GM21515 (cell line): ENCODE results near the gene PTGDR2.

ENCODE experiments used
- ATAC-seq: cut with Tn5 transposase; IDR thresholded peaks from one replicate; pipeline ENCODE4 v1.9.1; 2021; ENCODE audit not compliant: unreplicated experiment

Gene PTGDR2

DNA sequence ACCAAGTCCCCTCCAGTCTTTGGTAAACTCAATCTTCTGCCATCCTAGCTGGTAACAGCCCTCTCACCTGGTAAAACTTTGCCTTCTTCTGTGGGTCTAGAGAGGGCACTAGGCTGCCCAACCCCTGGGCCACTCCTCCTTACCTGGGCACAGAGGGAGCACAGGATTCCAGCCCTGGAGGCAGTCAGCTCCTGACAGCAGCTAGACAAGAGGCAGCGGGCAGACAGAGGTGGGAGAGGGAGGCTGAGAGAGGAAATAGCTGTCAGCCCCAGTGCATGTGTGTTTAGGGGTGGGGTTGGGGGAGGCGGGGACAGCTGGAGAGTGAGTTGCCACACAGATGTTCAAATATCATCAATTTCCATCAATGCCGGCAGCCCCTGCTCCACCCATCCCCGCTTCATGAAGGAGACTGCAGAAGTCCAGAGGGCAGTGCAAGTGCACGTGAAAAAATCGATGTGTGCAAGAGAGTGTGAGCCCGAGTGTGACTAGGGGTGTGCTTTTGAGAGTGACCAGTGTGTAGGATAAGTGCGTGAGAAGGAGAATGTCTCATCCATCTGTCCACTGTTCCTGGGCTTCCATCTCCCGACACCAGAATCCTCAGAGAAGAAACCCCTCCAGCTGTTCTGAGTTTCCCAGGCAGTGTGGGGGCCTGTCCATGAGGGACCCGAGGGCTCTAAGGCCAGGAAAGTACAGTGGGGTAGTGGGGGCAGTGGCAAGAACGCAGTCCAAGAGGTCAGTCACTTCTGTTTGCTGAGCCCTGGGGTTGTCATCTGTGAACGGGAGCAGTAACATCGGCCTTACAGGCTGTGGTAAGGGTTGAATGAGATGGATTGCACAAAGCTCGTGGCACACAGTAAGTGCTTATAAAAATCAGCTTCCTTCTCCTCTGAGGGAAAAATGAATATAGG, at the start of gene PTGDR2:
PTGDR2 (minus strand) TSS at position 225 of the 908 bp plus-strand sequence. CDS start 2,228 bp downstream, outside the sequence.
- ATAC-seq, result no peak

DNA sequence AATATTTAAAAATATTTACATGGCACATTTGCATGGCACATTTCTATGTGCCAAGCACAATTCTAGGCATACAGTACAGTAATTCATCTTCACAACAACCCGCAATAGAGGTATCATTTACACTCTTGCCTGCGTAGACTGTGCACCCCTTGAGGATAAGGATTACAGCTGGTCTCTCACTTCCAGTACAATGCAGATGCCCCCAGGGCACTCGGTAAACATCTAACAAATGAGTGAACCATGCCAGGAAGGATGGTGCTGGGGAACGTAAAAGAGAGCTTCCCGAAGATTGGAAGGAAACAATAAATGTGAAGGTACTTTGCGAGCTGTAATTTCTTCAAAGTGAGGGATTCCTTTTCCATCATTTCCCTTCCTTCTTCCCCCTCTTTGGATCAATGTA, 49.3 kb upstream of the PTGDR2 start:
- ATAC-seq, result no peak

DNA sequence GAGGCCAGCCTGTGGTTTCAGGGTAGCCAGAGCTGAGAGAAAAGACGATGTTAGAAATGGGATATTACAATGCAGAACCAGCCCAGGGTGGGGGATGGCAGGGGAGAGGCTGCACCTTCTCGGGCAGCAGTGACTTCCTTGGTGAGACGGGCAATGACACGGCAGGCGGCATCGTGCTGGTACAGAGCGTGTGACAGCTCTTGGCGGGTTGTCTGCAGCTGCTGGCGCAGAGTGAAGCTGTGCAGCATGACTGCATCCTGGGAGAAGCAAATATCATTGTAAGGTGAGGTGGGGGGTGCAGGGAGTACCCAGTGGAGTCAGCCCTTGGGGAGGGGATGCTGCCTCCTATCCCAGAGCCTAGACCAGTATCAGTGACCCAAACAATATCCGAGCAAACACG, 46.9 kb upstream of the PTGDR2 start:
- ATAC-seq, result no peak

DNA sequence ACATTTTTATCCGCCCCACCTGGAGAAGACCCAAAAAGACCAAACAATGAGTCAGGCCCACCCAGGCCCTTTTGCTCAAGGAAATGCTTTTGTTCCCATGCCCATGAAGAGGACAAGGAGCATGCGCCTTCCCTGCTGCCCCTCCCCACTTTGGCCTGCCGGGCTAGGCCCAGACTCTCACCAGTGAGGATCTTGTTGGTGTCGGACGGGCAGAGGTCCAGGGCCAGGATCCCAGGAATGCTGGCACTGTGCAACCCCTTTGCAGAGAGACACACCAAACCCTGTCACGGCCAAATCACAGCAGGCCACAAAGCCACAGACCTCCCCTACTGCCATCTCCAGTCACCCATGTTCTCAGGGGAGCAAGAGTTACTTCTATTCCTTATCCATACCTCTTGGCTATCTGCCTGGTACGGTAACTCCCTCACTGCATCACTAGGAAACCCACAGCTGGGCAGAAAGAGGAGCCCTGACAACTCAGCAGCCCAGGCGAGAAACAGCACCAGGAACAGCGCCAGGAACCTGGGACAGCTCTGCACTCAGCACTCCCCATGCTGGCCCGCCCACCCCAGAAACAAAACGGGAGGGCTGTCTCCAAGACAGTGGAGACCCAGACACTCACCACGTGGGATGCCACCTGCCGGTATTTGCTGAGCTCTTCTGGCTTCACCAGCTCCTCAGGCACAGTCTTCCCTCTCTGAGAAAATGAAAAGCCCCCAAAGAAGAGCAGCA, 45.1 kb upstream of the PTGDR2 start:
- no peak for ATAC-seq

DNA sequence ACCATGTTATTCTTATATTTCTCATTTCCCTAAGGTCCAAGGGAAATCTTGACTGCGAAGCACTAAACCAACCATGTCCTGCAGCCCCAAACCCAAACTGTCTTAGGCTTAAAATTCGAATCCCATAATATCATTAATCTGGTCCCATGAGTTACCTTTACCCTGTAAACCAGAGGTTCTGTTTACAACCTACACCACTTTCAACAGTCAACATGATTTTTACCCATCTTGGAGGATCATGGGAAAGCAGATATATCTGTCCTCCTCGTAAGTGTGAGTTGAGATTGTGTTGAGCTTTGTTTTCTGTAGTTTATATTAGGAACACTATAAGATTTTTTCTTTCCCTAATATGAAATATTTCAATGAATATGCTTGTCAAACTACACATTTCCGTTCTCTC, 44.2 kb upstream of the PTGDR2 start:
- ATAC-seq, result no peak

DNA sequence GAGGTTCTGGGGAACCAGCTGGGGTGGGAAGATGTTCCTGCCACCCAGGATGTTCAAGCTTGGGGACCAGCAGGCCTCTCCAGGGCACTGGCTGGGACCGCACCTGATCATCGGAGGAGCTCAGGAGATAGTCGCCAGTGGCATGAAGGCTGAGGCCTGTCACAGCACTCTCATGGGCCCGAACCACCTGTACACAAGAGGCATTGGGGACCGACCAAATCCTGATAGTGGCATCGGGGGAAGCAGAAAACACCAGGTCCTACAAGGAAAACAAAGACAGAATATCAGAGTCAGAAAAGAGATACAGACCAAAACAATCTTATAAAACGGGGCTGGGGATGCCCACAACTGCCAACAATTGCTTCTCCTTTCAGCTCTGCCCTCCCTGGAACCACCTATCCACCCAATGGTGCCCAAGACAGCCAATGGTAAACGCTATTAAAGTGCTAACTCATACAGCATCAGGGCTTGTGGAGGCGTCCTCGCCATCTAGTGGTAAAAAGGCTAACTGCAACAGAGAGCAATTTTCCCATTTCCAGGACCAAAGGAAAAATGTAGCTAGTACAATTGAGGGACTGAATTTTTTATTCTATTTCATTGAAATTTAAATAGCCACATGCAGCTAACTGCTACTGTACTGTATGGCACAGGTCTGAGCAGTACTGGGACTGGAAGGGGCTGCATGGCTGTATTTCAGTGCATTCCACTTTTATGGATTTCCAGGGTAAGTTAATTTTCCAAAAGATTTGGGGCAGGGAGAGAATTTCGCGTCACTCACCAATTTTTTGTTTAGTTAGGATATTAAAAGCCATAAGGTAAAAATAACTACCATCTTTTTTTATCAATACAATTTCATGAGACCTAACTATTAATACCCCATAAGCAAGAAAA, 43.5 kb upstream of the PTGDR2 start:
- no peak for ATAC-seq

DNA sequence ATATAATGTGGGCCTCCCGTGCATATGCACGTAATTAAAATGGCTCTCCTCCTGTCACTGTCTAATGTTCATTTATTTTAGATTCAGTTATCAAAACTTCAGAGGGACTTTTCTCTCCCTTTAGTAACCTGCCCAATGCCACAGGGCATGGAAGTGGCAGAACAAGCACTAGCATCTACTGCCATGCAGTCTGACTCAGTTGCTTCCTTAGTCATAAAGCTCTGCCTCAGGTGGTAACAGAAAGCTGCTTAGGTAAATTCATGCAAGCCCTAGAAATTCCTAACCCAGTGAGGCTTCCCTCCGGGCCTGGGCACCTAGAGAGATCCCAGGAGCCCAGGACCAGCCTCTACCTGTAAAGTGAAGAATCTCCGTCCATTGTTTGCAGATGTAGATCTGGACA, 41.7 kb upstream of the PTGDR2 start:
- ATAC-seq, result no peak

DNA sequence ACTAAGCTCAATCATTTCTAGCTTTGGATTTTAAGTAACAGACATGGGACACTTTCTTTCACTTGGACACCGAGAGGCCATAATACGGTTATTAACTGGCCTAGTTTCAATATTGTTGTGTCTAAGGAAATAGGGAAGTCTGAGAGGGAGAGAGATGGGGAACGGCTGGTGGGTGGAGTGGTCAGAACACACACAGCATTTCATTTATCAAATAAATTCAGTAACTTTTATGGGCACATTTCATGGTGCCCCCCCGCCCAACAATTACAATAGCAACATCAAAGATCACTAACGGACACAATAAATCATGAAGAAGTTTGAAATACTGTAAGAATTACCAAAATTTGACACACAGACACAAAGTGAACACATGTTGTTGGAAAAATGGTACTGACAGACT, 39.9 kb upstream of the PTGDR2 start:
- ATAC-seq, result no peak

DNA sequence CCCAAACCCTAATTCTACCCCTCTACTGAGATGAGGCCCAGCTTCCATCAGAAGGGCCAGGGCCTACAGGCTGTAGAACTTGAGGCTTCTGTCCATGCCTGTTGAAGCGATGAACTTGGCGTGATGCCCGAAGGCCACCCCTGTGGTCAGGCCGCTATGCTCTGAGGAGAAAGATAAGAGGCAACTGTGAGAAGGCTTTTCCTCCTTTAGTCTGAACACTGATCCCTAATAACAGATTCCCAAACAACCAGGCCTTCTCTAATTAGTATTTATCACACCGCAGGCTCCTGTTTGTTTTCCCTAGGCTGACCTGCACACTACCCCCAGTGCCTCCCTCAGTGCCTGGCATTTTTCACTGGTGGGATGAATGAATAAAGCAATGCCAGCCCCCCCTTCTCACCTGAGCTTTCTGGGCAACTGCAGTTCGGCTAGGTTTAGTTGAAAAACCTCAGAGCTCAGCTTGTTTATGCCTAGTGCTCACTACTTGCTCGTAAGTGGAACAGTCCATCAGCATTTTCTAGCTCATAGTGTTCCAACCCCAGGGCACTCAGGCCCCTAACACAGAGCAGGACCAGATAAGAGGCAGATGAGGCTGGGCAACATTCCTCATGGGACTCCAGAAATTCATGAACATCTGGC, 35.5 kb upstream of the PTGDR2 start:
- no peak for ATAC-seq

DNA sequence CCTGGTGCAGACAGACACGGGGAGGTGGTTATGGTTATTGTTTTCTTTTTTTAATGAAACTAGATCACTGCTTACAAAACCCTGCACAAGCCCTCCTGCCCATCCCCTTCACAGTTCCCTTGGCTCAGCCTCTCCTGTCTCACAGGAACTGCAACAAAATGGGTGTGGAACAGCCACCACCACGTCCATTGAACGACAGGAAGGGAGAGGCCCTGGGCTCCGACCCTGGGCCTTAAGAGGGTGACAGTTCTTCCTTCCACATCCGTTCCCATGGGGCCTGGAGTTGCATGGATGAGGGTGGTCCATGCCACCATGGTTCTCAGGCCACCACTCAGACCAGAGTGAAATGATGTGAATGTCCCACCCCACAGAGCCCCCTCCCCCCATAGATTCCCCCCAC, 34.9 kb upstream of the PTGDR2 start:
- no peak for ATAC-seq

DNA sequence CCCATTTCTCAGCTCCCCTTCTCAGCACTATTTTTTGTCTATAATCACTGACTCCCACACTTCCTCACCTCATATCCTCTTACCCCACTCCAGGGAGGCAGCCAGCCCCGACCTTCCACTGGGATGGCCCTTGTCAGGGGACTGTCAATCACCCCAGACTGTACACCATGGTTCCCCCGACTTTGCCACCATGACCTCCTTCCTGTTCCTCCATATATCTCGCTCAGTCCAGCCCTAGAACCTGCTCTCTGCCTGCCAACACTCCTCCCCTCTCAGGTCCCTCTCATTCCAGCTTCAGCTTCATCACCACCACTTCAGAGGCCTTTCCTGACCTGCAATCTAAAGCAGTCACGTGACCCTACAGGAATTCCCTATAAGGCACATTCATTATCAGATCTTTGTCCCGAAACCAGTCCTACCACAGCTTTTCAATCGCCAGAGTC, 34.1 kb upstream of the PTGDR2 start:
- no peak for ATAC-seq

DNA sequence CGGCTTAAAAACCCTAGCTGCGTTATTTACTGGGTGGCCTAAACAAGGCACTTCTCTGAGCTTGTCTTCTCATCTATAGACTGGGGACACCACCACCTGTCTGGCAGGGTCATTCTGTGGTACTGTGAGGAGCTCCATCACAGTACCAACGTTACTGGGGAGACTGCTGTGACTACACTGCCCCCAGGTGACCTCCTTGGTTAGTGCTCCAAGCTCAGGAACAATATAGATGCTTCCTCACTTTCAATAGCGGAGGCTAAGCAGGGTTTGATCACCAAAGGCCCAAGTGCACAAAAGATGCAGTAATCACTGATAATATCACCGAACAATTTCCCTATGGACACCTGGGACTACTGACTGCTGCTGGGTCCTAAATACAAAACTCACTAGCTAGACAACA, 31.8 kb upstream of the PTGDR2 start:
- peak; percentile 52 for ATAC-seq

DNA sequence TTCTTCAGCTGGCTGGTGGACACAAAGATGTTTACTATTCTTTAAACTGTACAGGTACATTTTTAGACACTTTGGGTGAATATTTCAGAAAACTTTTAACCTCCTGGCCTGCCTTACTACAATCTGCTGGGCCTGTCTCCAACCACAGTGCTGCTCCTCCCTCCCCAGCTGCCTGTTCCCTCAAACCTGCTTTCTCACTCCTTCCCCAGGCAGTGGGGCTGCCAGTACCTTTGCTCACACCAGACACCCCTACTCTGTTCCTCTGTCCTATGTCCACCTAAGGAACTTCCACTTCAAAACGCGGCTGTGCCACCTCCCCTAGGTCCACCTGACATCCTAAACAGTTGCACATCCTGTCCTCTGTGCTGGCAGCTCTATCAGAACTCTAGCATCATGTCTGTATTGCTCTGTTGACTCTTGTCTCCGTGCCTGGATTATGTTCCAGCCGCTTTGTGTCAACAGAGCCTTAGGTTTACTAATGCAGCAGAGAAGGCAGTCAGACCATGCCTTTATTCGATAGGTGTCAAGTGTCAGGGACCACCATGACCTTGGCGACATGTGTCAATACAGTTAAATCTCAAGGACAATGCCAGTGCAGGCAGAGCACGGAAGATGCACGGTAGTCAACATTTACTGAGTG, 25.0 kb upstream of the PTGDR2 start:
- no peak for ATAC-seq

DNA sequence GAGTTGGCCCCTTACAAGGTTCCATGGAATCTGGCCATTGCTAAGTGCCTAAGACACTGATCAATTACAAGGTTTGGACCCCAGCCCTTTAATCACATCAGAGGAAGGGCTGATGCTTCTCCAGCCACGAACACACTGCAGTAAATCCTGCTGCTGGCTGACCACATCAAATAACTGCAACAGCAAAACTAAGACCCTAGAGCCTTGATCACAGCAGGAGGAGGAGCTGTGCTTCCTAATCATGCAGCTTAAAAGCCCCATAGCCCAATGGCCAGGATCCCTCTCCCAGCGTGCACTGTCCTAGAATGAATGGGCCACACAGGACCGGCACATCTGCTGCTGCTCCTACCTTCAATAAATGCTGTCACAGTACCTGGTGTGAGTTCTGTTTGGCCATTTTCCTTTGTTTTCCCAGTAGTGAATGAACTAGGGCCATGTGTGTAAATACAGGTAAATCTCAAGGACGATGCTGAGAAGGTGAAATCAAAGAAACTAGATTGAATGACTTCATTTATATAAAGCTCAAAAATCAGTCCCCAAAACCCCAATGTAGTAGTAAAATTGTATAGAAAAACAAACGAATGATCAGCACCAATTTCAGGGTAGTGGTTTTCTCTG, 24.3 kb upstream of the PTGDR2 start:
- ATAC-seq, result no peak

DNA sequence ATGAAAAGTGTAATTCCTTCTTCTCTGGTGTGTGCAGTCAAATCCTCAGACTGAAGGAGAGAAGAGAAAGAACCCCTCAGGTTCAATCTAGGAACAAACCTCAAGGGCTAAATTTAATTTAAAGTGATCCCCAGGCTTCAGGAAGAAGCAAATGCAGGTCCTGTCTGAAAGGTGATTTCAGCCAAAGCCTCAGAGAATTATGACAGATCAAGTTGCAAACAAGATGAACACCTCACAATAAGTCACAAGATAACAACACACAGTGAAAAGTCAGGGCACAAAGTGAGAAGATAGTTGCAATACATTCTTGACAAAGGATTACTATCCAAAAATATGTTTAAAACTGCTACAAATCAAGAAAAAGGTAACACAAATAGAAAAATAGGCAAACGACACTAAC, 23.4 kb upstream of the PTGDR2 start:
- no peak for ATAC-seq

DNA sequence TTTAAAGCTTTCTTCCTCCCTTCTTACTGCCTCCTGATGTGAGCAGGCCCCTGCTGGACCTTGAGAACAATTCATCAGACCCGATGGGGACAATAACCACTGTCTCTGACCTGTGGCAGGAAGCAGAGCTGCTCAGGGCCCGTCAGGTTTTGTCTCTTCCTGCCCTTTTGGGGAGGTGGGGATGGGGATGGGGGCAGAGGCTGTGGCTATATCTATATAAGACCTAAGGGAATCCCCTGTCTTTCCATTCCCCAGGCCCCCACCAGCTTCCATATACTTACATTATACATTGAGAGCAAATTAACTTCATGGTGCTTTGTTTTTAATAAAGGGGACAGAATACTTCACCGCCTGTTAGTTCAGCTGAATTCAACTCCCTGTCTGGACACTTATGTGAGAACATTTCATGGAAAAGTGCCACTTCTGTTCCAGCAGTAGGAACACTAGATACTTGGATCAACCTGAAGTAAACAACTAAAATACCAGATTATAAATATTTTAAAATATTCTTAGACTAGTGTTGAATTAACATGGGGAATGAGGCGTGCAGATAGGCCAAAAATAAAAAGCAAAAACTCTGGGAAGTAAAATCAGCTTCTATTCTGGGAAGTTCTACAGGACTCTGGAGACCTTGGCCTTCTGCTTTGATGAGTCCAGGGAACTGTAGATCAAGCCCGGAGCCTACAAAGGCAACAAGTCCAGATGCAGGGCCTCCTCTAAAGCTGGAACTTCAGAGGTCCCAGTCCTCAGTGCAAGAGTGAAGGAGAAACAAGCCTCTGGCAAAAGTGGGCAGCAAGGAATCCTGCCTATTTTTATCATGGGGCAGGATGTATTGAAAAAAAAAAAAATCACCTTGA, 22.7 kb upstream of the PTGDR2 start:
- ATAC-seq, result no peak

DNA sequence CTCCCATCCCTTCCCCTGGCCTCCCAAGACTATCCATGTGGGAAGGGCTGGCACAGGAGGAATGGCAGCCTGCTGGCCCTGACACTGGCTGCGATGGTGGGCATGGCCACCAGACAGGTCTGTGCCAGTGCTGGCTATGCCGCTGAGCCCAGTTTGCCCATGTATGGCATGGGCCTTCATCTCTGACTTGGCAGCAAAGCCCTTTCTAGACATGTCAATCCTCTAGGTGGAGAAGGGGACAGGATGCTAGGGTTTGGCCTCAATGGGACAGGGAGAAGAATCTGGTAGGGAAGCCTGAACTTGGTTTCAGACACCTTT, 20.4 kb upstream of the PTGDR2 start:
- no peak for ATAC-seq

DNA sequence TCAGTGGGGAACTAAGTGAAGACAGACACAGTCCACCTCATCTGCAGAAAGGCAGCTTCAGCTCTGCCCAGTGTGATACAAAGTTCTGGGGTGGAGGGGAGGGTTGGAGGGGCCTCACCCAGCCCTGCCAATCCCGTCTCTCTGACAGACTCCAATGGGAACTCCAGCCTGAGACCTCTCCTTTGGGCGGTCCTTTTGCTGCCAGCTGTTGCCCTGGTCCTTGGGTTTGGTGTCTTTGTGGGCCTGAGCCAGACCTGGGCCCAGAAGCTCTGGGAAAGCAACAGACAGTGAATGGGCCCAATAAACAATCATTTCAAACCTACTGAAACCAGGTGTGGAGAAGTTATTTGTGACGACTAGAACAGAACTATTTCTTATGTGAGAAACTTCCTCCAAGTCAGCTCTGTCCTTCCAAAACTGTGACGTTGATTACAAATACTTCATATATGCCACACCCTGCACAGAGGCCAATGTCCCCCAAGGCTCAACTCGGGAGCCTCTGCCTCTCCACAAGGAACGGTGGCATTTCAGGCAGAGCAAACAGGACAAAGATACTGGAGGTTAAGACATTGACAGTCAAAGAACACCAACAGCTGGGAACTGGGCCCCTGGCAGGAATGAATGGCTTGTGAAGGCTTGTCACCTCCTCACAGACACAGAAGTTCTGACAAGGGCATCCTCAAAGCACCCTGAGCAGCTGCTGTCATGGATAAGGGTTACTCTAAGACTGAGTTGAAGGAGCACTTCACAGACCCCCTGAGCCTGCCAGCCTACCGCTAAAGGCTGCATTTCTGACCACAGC, 19.8 kb upstream of the PTGDR2 start:
- ATAC-seq, result no peak
